PC-3 (cell line): ENCODE results near the gene NR1I2.

Experiments
- EZH2 ChIP-seq: fragments of 300-600 bp; sonication (generic); IDR thresholded peaks from one replicate; pipeline ENCODE4 v1.6.1; 2017; ENCODE audit warnings: antibody characterized with exemption, mild to moderate bottlenecking, low read length; ENCODE audit not compliant: unreplicated experiment
- EZH2phosphoT487 ChIP-seq: fragments of 300-600 bp; sonication (generic); IDR thresholded peaks from 2 replicates; pipeline ENCODE4 v1.6.1; 2018; ENCODE audit warnings: mild to moderate bottlenecking, antibody characterized with exemption, low read length, borderline replicate concordance
- TF ChIP-seq, protein P1 (sequence below): fragments of 300-600 bp; sonication (generic); conservative IDR thresholded peaks from 2 replicates; pipeline ENCODE4 v1.5.1; 2017; ENCODE audit warnings: antibody characterized with exemption, low read depth, mild to moderate bottlenecking, low read length

- TF ChIP-seq EZH2 (no peak), EZH2phosphoT487 (no peak)
- TF ChIP-seq, protein P1, sequence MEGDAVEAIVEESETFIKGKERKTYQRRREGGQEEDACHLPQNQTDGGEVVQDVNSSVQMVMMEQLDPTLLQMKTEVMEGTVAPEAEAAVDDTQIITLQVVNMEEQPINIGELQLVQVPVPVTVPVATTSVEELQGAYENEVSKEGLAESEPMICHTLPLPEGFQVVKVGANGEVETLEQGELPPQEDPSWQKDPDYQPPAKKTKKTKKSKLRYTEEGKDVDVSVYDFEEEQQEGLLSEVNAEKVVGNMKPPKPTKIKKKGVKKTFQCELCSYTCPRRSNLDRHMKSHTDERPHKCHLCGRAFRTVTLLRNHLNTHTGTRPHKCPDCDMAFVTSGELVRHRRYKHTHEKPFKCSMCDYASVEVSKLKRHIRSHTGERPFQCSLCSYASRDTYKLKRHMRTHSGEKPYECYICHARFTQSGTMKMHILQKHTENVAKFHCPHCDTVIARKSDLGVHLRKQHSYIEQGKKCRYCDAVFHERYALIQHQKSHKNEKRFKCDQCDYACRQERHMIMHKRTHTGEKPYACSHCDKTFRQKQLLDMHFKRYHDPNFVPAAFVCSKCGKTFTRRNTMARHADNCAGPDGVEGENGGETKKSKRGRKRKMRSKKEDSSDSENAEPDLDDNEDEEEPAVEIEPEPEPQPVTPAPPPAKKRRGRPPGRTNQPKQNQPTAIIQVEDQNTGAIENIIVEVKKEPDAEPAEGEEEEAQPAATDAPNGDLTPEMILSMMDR, result no peak
Measured at GRCh38 chr3:119748991-119749390, 32.9 kb upstream of the NR1I2 start.
